Measurements from ENCODE around the gene PGPEP1.

GRCh38 chr19:18350490-18350889, 10.1 kb downstream of the PGPEP1 start:
- TF ChIP-seq TAF1 (IDR thresholded peaks at IDR 0.05; ENCODE audit: borderline replicate concordance, low read depth, low read length) (no peak), RAD21 (IDR thresholded peaks at IDR 0.05; ENCODE audit: low read length) (no peak), TCF12 (IDR thresholded peaks at IDR 0.05) (no peak), SMC3 (IDR thresholded peaks at IDR 0.05; ENCODE audit: low read depth, low read length) (no peak), POLR2AphosphoS5 (IDR thresholded peaks at IDR 0.05; ENCODE audit: low read depth, low read length) (no peak), JUND (IDR thresholded peaks at IDR 0.05) (no peak), SIN3A (IDR thresholded peaks at IDR 0.05; ENCODE audit: borderline replicate concordance, low read depth, low read length) (no peak)
- TF ChIP-seq, protein P1, sequence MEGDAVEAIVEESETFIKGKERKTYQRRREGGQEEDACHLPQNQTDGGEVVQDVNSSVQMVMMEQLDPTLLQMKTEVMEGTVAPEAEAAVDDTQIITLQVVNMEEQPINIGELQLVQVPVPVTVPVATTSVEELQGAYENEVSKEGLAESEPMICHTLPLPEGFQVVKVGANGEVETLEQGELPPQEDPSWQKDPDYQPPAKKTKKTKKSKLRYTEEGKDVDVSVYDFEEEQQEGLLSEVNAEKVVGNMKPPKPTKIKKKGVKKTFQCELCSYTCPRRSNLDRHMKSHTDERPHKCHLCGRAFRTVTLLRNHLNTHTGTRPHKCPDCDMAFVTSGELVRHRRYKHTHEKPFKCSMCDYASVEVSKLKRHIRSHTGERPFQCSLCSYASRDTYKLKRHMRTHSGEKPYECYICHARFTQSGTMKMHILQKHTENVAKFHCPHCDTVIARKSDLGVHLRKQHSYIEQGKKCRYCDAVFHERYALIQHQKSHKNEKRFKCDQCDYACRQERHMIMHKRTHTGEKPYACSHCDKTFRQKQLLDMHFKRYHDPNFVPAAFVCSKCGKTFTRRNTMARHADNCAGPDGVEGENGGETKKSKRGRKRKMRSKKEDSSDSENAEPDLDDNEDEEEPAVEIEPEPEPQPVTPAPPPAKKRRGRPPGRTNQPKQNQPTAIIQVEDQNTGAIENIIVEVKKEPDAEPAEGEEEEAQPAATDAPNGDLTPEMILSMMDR (IDR thresholded peaks at IDR 0.05), result no peak
- TF ChIP-seq, protein P2, sequence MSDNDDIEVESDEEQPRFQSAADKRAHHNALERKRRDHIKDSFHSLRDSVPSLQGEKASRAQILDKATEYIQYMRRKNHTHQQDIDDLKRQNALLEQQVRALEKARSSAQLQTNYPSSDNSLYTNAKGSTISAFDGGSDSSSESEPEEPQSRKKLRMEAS (IDR thresholded peaks at IDR 0.05; ENCODE audit: low read depth), result no peak
- TF ChIP-seq, protein P3, sequence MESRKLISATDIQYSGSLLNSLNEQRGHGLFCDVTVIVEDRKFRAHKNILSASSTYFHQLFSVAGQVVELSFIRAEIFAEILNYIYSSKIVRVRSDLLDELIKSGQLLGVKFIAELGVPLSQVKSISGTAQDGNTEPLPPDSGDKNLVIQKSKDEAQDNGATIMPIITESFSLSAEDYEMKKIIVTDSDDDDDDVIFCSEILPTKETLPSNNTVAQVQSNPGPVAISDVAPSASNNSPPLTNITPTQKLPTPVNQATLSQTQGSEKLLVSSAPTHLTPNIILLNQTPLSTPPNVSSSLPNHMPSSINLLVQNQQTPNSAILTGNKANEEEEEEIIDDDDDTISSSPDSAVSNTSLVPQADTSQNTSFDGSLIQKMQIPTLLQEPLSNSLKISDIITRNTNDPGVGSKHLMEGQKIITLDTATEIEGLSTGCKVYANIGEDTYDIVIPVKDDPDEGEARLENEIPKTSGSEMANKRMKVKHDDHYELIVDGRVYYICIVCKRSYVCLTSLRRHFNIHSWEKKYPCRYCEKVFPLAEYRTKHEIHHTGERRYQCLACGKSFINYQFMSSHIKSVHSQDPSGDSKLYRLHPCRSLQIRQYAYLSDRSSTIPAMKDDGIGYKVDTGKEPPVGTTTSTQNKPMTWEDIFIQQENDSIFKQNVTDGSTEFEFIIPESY (IDR thresholded peaks at IDR 0.05; ENCODE audit: borderline replicate concordance, low read depth), result no peak

All from SK-N-SH (cell line).